GM15510 (cell line): ENCODE data around the gene SVBP.

Experiments
- POLR2A ChIP-seq: IDR thresholded peaks from 3 replicates; pipeline ENCODE4 v1.6.1; 2011; ENCODE audit warnings: borderline replicate concordance; ENCODE audit not compliant: insufficient read length; ENCODE audit errors: extremely low read depth

The SVBP gene

GRCh38 chr1:42816585-42817439, at the start of gene SVBP, which contains the start of gene ERMAP:
Gene SVBP, minus strand, starts transcription at chr1:42817397. Its CDS starts 853 bp downstream, at chr1:42816544.
Gene ERMAP, plus strand, starts transcription at chr1:42817122. Its CDS starts 13,327 bp downstream, at chr1:42830449.
- peak; percentile 71 for TF ChIP-seq POLR2A

GRCh38 chr1:42866549-42866948, 49.4 kb upstream of the SVBP start:
- no peak for TF ChIP-seq POLR2A

- TF ChIP-seq POLR2A = no peak
Observed at GRCh38 chr1:42861014-42861399, 43.8 kb upstream of the SVBP start.

GRCh38 chr1:42860339-42861013, 43.3 kb upstream of the SVBP start:
- no peak for TF ChIP-seq POLR2A

GRCh38 chr1:42853116-42853884, 36.1 kb upstream of the SVBP start:
- TF ChIP-seq POLR2A = no peak

GRCh38 chr1:42852608-42852980, 35.4 kb upstream of the SVBP start:
- TF ChIP-seq POLR2A = no peak

- TF ChIP-seq POLR2A = no peak
Observed at GRCh38 chr1:42851960-42852607, 34.9 kb upstream of the SVBP start.

GRCh38 chr1:42851420-42851819, 34.2 kb upstream of the SVBP start:
- TF ChIP-seq POLR2A = no peak

GRCh38 chr1:42849944-42850343, 32.7 kb upstream of the SVBP start:
- TF ChIP-seq POLR2A = no peak

- no peak for TF ChIP-seq POLR2A
Observed at GRCh38 chr1:42848823-42849537, 31.8 kb upstream of the SVBP start.

GRCh38 chr1:42847721-42848460, 30.7 kb upstream of the SVBP start:
- TF ChIP-seq POLR2A = no peak

- TF ChIP-seq POLR2A = no peak
Observed at GRCh38 chr1:42847111-42847595, 30.0 kb upstream of the SVBP start.

- TF ChIP-seq POLR2A = peak; percentile 88
Observed at GRCh38 chr1:42846257-42847110, 29.3 kb upstream of the SVBP start, which contains the start of gene ZNF691. Gene ZNF691, plus strand, starts transcription at chr1:42846613. Its CDS starts 3,046 bp downstream, at chr1:42849659.

GRCh38 chr1:42845866-42846256, 28.7 kb upstream of the SVBP start:
- TF ChIP-seq POLR2A = no peak
